K562 (cell line): Measurements from ENCODE around the gene FTSJ1. TPM values are rescaled to one million over a fixed set of nuclear protein-coding genes. Genes with fewer than 3 reads are reported as not detected.
A peak's percentile ranks its signal among the peaks of the same experiment; 100 is the strongest.

Source experiments
- DEAF1 ChIP-seq: fragments of 450-650 bp; formaldehyde crosslinking; IDR thresholded peaks from 2 replicates; pipeline ENCODE4 v1.4.0; 2020; ENCODE audit warnings: mild to moderate bottlenecking, moderate library complexity
- DPF2 ChIP-seq: fragments of 450-650 bp; IDR thresholded peaks from 2 replicates; pipeline ENCODE4 v1.6.1; 2016
- E2F6 ChIP-seq, 2 experiments: IDR thresholded peaks; 2 replicates each; pipeline ENCODE4 v1.6.1; 2011; ENCODE audit warnings: borderline replicate concordance in 1 of 2, control low read depth in 1 of 2, low read depth in 1 of 2, low read length in 1 of 2, mild to moderate bottlenecking in 1 of 2, mixed read lengths in 1 of 2, moderate library complexity in 1 of 2; ENCODE audit not compliant: insufficient read depth in 1 of 2, insufficient read length in 1 of 2, poor library complexity in 1 of 2, severe bottlenecking in 1 of 2; ENCODE audit errors: extremely low read depth in 1 of 2
- E4F1 ChIP-seq: fragments of 250-450 bp; sonication (Bioruptor Pico); IDR thresholded peaks from 2 replicates; pipeline ENCODE4 v1.5.0; 2021; ENCODE audit warnings: mild to moderate bottlenecking, borderline replicate concordance
- HDAC3 ChIP-seq: fragments of 450-650 bp; IDR thresholded peaks from 2 replicates; pipeline ENCODE4 v1.6.1; 2018; ENCODE audit warnings: borderline replicate concordance, mild to moderate bottlenecking, moderate library complexity; ENCODE audit not compliant: partially characterized antibody
- HDGF ChIP-seq: fragments of 450-650 bp; IDR thresholded peaks from 2 replicates; pipeline ENCODE4 v1.6.1; 2016
- IRF9 ChIP-seq: fragments of 450-650 bp; IDR thresholded peaks from 2 replicates; pipeline ENCODE4 v1.6.1; 2016; ENCODE audit warnings: missing biosample characterization, missing genetic modification characterization
- MAFF ChIP-seq: IDR thresholded peaks from 2 replicates; pipeline ENCODE4 v1.6.1; 2012; ENCODE audit warnings: low read length, improper control_type of control experiment
- MXD1 ChIP-seq: fragments of 250-450 bp; sonication (Bioruptor Pico); IDR thresholded peaks from 2 replicates; pipeline ENCODE4 v1.8.0; 2021; ENCODE audit warnings: borderline replicate concordance, mild to moderate bottlenecking, moderate library complexity; ENCODE audit not compliant: poor library complexity, severe bottlenecking
- POLR2A ChIP-seq: fragments of 450-650 bp; conservative IDR thresholded peaks from 2 replicates; pipeline ENCODE4 v1.6.1; 2016
- POLR2AphosphoS5 ChIP-seq: IDR thresholded peaks from 2 replicates; pipeline ENCODE4 v1.6.1; 2011; ENCODE audit warnings: mild to moderate bottlenecking, low read depth, low read length, moderate library complexity; ENCODE audit not compliant: control insufficient read depth, insufficient read depth
- POLR2G ChIP-seq: fragments of 200-400 bp; formaldehyde crosslinking; IDR thresholded peaks from 2 replicates; pipeline ENCODE4 v1.6.1; 2017; ENCODE audit warnings: low read depth, mild to moderate bottlenecking, antibody characterized with exemption, low read length, moderate library complexity
- RBM25 ChIP-seq: fragments of 200-400 bp; formaldehyde crosslinking; IDR thresholded peaks from 2 replicates; pipeline ENCODE4 v1.6.1; 2018; ENCODE audit warnings: low read length, low read depth, moderate library complexity; ENCODE audit not compliant: severe bottlenecking
- RBM34 ChIP-seq: fragments of 200-400 bp; formaldehyde crosslinking; IDR thresholded peaks from 2 replicates; pipeline ENCODE4 v1.6.1; 2018; ENCODE audit warnings: low read length, borderline replicate concordance; ENCODE audit not compliant: insufficient read depth
- SIN3B ChIP-seq: fragments of 450-650 bp; IDR thresholded peaks from 2 replicates; pipeline ENCODE4 v1.6.1; 2017; ENCODE audit warnings: low read depth, mild to moderate bottlenecking, moderate library complexity
- ZNF184 ChIP-seq: sonication (generic); formaldehyde crosslinking; IDR thresholded peaks from 2 replicates; pipeline ENCODE4 v1.5.0; 2020; ENCODE audit warnings: missing genetic modification reagents
- ZNF583 ChIP-seq: fragments of 250-450 bp; sonication (Bioruptor Pico); IDR thresholded peaks from 2 replicates; pipeline ENCODE4 v1.4.0; 2020
- ZZZ3 ChIP-seq: fragments of 450-650 bp; IDR thresholded peaks from 2 replicates; pipeline ENCODE4 v1.6.1; 2016; ENCODE audit warnings: antibody characterized with exemption, mild to moderate bottlenecking, moderate library complexity
- polyA plus RNA-seq, 8 experiments: library from polyadenylated mRNA; depleted of rRNA in 4 of 8; stranded (reverse) in 5 of 8; unstranded in 3 of 8; fragments of >200 nt; fragmentation: Nextera tagmentation in 2 of 8; fragmentation: Illumina TruSeq in 1 of 8; extraction: Ambion mirVana in 2 of 8; extraction: Trizol in 1 of 8; gene quantifications; 2 replicates each; pipeline versions ENCODE4 v1.2.1 to v1.2.3, GENCODE V29; 2011 to 2014; ENCODE audit warnings: inconsistent platforms in 1 of 8, missing spikeins in 1 of 8
- total RNA-seq, 7 experiments: library from RNA; depleted of rRNA in 6 of 7; stranded (reverse); fragments of >200 nt in 6 of 7; fragmentation: Illumina TruSeq in 2 of 7; extraction: Trizol in 2 of 7; gene quantifications; 2 replicates each; pipeline versions ENCODE4 v1.2.1 to v1.2.3, GENCODE V29; 2011 to 2021; ENCODE audit warnings: low replicate concordance in 1 of 7
- TF ChIP-seq, protein P1 (sequence below): fragments of 450-650 bp; formaldehyde crosslinking; IDR thresholded peaks from 2 replicates; pipeline ENCODE4 v1.4.0; 2022; ENCODE audit warnings: missing genetic modification characterization

Gene FTSJ1
- total and polyA plus RNA-seq, 9 of the 15 experiments (the other 6 are each of a cell fraction or from before 2014, with no cell fraction given), result 12.2 to 95.6 (median 71.6) TPM

DNA sequence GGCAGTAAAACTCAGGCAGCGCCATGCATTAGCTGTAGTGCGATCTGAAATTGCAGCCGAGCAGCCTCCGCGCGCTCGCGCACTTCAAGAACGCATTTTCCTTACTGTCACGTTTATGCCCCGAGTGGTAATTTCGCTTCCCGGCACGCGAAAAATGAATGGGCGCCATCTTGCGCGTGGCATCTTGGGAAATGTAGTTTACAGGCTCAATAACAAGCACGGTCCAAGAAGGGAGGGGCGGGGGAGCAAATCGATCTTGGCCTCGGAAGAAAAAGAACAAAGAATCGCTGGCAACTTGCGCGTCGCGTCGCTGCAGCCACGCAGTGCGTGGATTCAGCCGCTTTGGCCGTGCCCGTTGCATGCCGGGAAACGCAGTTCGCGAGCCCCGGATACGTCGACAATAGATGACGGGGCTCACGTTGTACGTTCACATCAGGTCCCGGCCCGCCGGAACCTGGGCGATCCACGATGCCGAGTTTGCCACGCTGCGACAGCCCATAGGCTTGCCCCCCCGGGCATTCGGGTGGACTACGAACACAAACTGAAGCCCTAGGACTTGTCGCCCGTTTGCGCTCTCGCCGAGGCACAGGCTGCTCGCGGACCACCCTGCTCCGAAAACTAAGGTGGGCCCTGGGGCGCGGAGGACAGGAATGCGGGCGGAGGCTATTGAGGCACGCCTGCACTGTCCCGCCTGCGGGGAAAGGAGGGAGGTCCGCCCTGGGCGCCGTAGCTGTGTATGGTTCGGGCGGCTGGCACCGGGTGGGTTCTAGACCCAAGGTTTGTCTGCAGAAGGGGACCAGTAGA, at the start of gene FTSJ1 (continued):
- no peak for TF ChIP-seq MXD1 (CRISPR knock-in tag)
- no peak for TF ChIP-seq ZNF583 (CRISPR knock-in tag)
- TF ChIP-seq DEAF1 (CRISPR knock-in tag), result no peak
- no peak for TF ChIP-seq HDAC3
- no peak for TF ChIP-seq DPF2
- TF ChIP-seq RBM34, result no peak
- no peak for TF ChIP-seq E4F1 (CRISPR knock-in tag)
- TF ChIP-seq IRF9 (tag), result no peak
- no peak; the same call in 1 of the 2 replicates for TF ChIP-seq ZZZ3
- peak; percentile 90 for TF ChIP-seq POLR2G
- peak; percentile 7; the same call in 1 of the 2 replicates for TF ChIP-seq SIN3B
- TF ChIP-seq POLR2A, result peak; percentile 79
- TF ChIP-seq POLR2AphosphoS5, result no peak
- TF ChIP-seq RBM25, result no peak
- TF ChIP-seq, protein P1, sequence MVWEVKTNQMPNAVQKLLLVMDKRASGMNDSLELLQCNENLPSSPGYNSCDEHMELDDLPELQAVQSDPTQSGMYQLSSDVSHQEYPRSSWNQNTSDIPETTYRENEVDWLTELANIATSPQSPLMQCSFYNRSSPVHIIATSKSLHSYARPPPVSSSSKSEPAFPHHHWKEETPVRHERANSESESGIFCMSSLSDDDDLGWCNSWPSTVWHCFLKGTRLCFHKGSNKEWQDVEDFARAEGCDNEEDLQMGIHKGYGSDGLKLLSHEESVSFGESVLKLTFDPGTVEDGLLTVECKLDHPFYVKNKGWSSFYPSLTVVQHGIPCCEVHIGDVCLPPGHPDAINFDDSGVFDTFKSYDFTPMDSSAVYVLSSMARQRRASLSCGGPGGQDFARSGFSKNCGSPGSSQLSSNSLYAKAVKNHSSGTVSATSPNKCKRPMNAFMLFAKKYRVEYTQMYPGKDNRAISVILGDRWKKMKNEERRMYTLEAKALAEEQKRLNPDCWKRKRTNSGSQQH (CRISPR knock-in tag), result peak; percentile 96
- TF ChIP-seq HDGF, result no peak
- no peak for TF ChIP-seq ZNF184 (CRISPR knock-in tag)
- peak; percentile 63 to 84 for TF ChIP-seq E2F6 (IDR thresholded peaks at IDR 0.05; ENCODE audit: borderline replicate concordance in 1 of 2, extremely low read depth in 1 of 2, insufficient read depth in 1 of 2, insufficient read length in 1 of 2, low read depth in 1 of 2, low read length in 1 of 2, poor library complexity in 1 of 2, severe bottlenecking in 1 of 2)
- TF ChIP-seq MAFF, result no peak
